Adrenal gland (tissue), 12 donors: Measurements from ENCODE around the gene AFF1. TPM values are rescaled to one million over a fixed set of nuclear protein-coding genes. Genes with fewer than 3 reads are reported as not detected.

Experiments
- DNase-seq, 7 donors: peaks; one replicate each; pipeline ENCODE4 v3.0.0-alpha.2; 2019 to 2020
- H3K27ac ChIP-seq, 5 donors: fragments of 200-600 bp; sonication (generic) in 4 of 5; 1 replicate in 3 of 5; 2 replicates in 2 of 5; pipeline versions ENCODE4 v1.5.1 to v1.8.0; 2016 to 2020; ENCODE audit warnings: mild to moderate bottlenecking in 1 of 5
- H3K27me3 ChIP-seq: fragments of 200-600 bp; 2 replicates; pipeline ENCODE4 v1.8.0; 2021
- H3K36me3 ChIP-seq, 2 donors: fragments of 200-600 bp; replicated peaks in 1 of 2; 1 replicate in 1 of 2; 2 replicates in 1 of 2; pipeline versions ENCODE4 v1.5.1 to v1.8.0; 2018 to 2022
- H3K4me1 ChIP-seq, 2 donors: fragments of 200-600 bp; replicated peaks in 1 of 2; 1 replicate in 1 of 2; 2 replicates in 1 of 2; pipeline versions ENCODE4 v1.5.1 to v1.8.0; 2018 to 2021
- H3K4me3 ChIP-seq, 4 donors: fragments of 200-600 bp; sonication (generic) in 3 of 4; one replicate each; pipeline ENCODE4 v1.5.1; 2016 to 2018
- H3K9me3 ChIP-seq, 3 donors: fragments of 200-600 bp; sonication (generic) in 1 of 3; replicated peaks in 1 of 3; 1 replicate in 2 of 3; 2 replicates in 1 of 3; pipeline versions ENCODE4 v1.5.1 to v1.8.0; 2016 to 2021
- CTCF ChIP-seq, 6 experiments: fragments of 450-650 bp in 4 of 6; fragments of 200-600 bp in 2 of 6; sonication (generic) in 1 of 6; IDR thresholded peaks; 1 replicate in 5 of 6; 2 replicates in 1 of 6; pipeline versions ENCODE4 v1.5.1 to v1.8.0; 2016 to 2021; ENCODE audit warnings: antibody characterized with exemption in 6 of 6, mild to moderate bottlenecking in 2 of 6, moderate library complexity in 1 of 6
- POLR2A ChIP-seq, 2 donors: fragments of 450-650 bp; IDR thresholded peaks; one replicate each; pipeline ENCODE4 v1.6.1; 2017; ENCODE audit warnings: antibody characterized with exemption in 2 of 2, mild to moderate bottlenecking in 2 of 2, moderate library complexity in 1 of 2
- whole genome bisulfite sequencing, 4 donors: extraction: QIAGEN DNeasy Blood & Tissue Kit in 2 of 4; methylation state at CpG; one replicate each; pipeline versions ENCODE4 v1.1.5 to v1.1.7; 2013 to 2017; 5-methylcytosine and 5-hydroxymethylcytosine counted together
- intact Hi-C, 2 donors: fragments of 100-400 bp; cut with DNase I; formaldehyde crosslinking; loops; one replicate each; pipeline versions ENCODE4 v1.14.1 to v1.15.0; 2022 to 2023
- polyA plus RNA-seq, 3 donors: library from polyadenylated mRNA; stranded (reverse); fragments of 200-250 nt in 2 of 3; fragments of 350-450 nt in 1 of 3; fragmentation: Illumina TruSeq in 1 of 3; extraction: RNeasy Lipid Tissue Mini Kit (QIAGEN cat#74804) in 1 of 3; gene quantifications; one replicate each; pipeline ENCODE4 v1.2.3, GENCODE V29; 2013 to 2014
- total RNA-seq, 9 donors: library from RNA; depleted of rRNA in 4 of 9; stranded (reverse); fragments of >200 nt in 4 of 9; fragments of 120-200 nt in 1 of 9; fragmentation: NEBNext Ultra II Directional in 1 of 9; extraction: Animal tissue kit (Norgen Biotek cat#: 25700) in 1 of 9; gene quantifications; one replicate each; pipeline versions ENCODE4 v1.1.0 to v1.2.4, GENCODE V29; 2013 to 2023
- donor health status: healthy with polysubstance abuse.
- donor health status: Bipolar disorder and iron deficiency.
- donor health status: DM: yes; HTN: yes; CAD: no.
- donor health status: DM: no; HTN: no; CAD: no.
- donor health status: DM: no; HTN: no; CAD: no.
- donor health status: DM: yes; HTN: yes; CAD: no.

AFF1 gene
- total and polyA plus RNA-seq, 12 donors, result 9.9 to 109 (median 52.3) TPM

DNA sequence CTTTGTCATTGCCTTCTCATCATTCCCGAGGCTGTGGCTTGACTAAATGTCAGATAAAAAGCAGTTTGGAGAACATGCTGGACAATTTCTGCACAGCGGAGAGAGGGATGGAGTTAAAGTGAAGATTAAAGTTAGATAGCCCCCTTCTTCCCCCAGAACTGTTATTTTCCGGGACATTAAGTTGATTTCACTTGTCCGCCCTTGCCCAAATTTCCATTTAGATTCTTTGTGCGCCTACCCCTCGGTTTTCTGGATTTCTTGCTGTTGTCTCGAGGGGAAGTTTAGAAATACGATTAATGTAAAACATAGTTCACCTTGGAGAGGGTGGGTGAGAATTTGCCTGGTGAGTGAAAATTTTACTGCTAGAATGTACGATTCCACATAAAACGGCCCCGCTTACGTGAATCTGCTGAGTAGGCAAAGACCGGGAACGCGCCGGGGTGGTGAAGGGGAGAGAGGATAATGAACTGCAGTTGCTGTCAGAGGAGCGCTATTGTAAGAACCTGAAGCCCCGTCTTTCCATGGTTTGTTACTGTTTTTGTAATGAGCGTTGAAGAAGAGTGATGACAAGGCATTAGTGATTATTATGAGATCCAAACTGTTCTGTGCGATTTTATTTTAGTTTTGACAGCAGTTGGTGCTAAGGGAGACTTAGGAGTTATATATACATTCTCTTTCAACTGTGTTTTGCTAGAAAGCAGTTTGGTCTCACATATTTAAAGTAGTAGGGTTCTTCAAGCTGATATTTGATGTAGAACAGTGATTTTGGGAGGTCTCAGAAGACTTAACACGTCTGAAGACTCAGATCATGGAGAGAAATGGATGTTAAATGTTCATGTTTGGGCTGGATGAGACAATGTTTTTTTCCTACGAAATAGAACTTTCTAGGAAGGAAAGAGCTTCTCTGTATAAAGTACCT lies 73.0 kb downstream of the AFF1 start:
- DNase-seq, result peak; percentile 45 to 81 (median 67)
- 1% methylated on average over 22 of the region's 22 CpGs for WGBS, 4 donors
- no peak for TF ChIP-seq POLR2A (IDR thresholded peaks at IDR 0.05)
- TF ChIP-seq CTCF (IDR thresholded peaks at IDR 0.05), result no peak
- intact Hi-C loops, result loop anchor here (5.0 to 10.0 kb wide), 4 partner anchors 70 to 87 kb away; partner anchors contain the start of gene AFF1 (in 2 of the 2)
- no peaks in the 10 kb centered on the region for H3K9me3 ChIP-seq
- H3K27me3 ChIP-seq, result no peaks in the 10 kb centered on the region
- peak overlapping the region; percentile 91 to 98 (median 93) for H3K27ac ChIP-seq
- H3K4me3 ChIP-seq, result peak overlapping the region; percentile 28 to 99 (median 83)
- H3K4me1 ChIP-seq, result peaks cover 31 to 57% of the 10 kb centered on the region in 2 donors
- no peaks in the 10 kb centered on the region for H3K36me3 ChIP-seq

- no peaks in the 10 kb centered on the region for H3K9me3 ChIP-seq
- H3K4me1 ChIP-seq, result peaks cover 42 to 69% of the 10 kb centered on the region in 2 donors
- H3K27ac ChIP-seq, result peak overlapping the region in 2 of 5 donors; percentile 28 to 98
- H3K36me3 ChIP-seq, result no peaks in the 10 kb centered on the region
- H3K27me3 ChIP-seq, result no peaks in the 10 kb centered on the region
- WGBS, 4 donors, result 42 to 60% (median 45%) methylated on average over 2 of the region's 2 CpGs
- no peak for DNase-seq
- TF ChIP-seq CTCF (IDR thresholded peaks at IDR 0.05) (no peak), POLR2A (IDR thresholded peaks at IDR 0.05) (no peak)
- H3K4me3 ChIP-seq, result peak overlapping the region in 1 of 4 donors; percentile 91
- intact Hi-C loops, result loop anchor here (5.0 to 10.0 kb wide), 4 partner anchors 68 to 86 kb away; partner anchors contain the start of gene AFF1 (in 2 of the 2)
Measured at GRCh38 chr4:87009095-87009648, 74.4 kb downstream of the AFF1 start.

- TF ChIP-seq CTCF (IDR thresholded peaks at IDR 0.05) (no peak), POLR2A (IDR thresholded peaks at IDR 0.05) (no peak)
- H3K27me3 ChIP-seq, result no peaks in the 10 kb centered on the region
- H3K4me1 ChIP-seq, result peaks cover 53 to 76% of the 10 kb centered on the region in 2 donors
- no peak for DNase-seq
- intact Hi-C loops, result no loop called here
- H3K36me3 ChIP-seq, result no peaks in the 10 kb centered on the region
- H3K4me3 ChIP-seq, result no peak overlapping the region
- H3K9me3 ChIP-seq, result no peaks in the 10 kb centered on the region
- peak overlapping the region in 2 of 5 donors; percentile 28 to 80 for H3K27ac ChIP-seq
- 75 to 95% (median 80%) methylated on average over 1 of the region's 1 CpG for WGBS, 4 donors
Measured at GRCh38 chr4:87010192-87010591, 75.4 kb downstream of the AFF1 start.

DNA sequence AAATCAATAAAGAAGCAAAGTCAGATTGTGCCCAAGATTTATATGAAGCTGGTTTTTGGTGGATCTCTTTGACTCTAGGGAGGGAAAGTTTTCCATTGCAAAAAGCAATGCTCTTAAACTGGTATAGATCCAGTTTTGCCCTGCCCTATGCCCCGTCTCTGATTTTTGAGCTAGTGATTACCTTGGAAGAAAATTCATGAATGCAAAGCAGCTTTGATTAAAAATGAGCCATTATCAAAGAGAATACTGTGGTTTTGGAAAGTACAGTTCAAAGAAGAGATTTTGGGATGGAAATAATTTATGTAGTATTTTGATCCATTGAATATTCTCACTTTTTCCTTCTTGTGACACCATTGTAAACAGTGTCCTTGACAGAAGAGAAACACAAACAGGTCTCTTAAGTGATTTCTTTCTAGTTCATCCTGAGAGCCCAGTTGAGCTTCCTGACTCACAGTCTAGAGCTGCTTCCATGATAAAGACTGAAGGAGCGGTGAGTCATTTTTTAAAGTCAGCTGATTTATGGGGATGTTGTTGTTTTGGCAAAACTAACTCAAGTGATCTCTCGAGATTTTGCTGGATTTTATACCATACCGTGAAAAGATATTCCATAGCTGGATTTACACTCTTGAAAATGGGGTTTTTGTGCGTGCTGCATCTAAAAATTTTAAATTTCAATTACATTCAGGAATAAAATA lies 76.7 kb downstream of the AFF1 start:
- peak overlapping the region in 4 of 5 donors; percentile 37 to 80 (median 68) for H3K27ac ChIP-seq
- TF ChIP-seq CTCF (IDR thresholded peaks at IDR 0.05) (no peak), POLR2A (IDR thresholded peaks at IDR 0.05) (peak in 1 of 2 donors; percentile 50)
- peak overlapping the region in 1 of 4 donors; percentile 25 for H3K4me3 ChIP-seq
- peaks cover 57 to 81% of the 10 kb centered on the region in 2 donors for H3K4me1 ChIP-seq
- WGBS, 4 donors, result 25 to 32% (median 29%) methylated on average over 5 of the region's 5 CpGs
- intact Hi-C loops, result no loop called here
- H3K27me3 ChIP-seq, result no peaks in the 10 kb centered on the region
- H3K9me3 ChIP-seq, result no peaks in the 10 kb centered on the region
- DNase-seq, result peak in 5 of 7 donors; percentile 32 to 67 (median 60)
- no peaks in the 10 kb centered on the region for H3K36me3 ChIP-seq
